Right kidney (tissue), 1 donor: ENCODE measurements around the gene BBIP1.
"Not testable (repeated sequence)": the region's sequence is repeated elsewhere in the genome, so short reads cannot be mapped to it uniquely, and the experiment has no call there.

Source experiments
- DNase-seq: peaks from one replicate; pipeline ENCODE4 v3.0.0-alpha.2; 2016

Gene BBIP1

DNA sequence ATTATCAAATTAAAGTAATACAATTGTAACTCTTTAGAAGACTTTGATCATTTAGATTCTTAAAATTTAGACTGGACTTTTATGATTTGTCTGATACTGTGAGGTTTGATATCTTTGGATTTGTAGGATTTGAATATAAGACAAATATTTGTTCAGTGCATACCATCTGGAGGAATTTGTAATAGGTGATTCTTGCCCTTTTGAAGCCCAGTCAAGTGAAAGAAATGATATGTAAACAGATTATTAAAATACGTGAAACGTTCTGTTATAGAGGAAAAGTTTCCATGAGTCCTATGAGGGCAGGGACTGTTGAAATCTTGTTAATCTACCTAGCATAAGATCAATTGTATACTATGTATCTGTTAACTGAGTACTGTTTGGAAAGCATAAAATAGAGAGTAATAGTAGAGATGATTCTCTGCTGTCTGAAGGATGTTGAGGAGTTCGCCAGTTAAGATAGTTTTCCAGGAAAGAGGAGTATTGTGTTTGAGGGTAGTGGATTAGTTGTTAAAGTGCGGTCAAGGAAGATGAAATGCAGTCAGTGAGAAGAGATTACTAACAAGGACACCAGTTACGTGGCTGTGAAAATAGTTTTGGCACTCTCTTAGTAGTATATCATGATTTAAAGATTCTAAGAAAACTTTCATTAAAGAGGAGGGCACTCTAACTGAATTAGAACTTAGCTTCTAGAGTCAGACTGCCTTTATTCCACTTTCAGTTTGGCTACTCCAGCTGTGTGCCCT is 32.9 kb downstream of the BBIP1 start:
- no peak for DNase-seq

DNA sequence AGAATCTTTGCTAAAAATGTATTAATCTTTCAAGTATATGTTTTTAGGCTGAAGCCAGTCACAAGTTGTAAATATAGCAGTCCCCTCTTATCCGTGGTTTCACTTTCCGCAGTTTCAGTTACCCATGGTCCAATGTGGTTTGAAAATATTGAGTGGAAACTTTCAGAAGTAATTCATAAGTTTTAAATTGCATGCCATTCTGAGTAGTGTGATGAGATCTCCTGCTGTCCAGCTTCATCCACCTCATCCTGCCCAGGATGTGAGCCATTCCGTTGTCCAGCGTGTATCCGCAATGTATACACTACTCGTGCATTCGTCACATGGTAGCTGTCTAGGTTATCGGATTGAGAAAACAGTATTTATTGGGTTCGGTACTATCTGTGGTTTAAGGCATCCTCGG is 35.1 kb downstream of the BBIP1 start:
- DNase-seq: no peak

DNA sequence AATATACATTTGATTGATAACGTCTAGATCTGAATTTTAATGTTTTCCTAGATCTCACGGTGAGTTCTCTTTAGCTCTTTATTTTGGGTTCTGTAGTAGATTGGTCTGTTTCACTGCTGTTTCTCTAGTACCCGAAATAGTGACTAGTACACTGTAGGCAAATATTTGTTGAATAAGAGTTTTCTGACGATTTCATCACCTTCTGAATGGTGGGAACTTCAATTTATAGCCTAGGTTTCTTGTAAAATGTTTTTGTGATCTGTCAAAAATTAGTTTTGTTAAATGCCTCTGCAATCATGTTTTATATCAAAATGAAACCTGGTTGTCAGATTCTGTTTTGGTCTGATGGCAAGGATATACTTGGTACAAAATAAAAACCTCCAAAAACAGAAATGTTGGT is 37.1 kb downstream of the BBIP1 start:
- no peak for DNase-seq

DNA sequence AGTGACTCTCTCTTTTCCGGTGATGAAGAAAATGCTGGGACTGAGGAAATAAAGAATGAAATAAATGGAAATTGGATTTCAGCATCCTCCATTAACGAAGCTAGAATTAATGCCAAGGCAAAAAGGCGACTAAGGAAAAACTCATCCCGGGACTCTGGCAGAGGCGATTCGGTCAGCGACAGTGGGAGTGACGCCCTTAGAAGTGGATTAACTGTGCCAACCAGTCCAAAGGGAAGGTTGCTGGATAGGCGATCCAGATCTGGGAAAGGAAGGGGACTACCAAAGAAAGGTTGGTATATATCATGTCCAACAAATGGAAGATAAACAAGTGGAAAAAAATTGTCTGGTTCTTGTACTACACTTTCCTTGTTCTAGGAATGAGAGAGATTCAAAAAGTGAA is 37.7 kb downstream of the BBIP1 start:
- DNase-seq: no peak

DNA sequence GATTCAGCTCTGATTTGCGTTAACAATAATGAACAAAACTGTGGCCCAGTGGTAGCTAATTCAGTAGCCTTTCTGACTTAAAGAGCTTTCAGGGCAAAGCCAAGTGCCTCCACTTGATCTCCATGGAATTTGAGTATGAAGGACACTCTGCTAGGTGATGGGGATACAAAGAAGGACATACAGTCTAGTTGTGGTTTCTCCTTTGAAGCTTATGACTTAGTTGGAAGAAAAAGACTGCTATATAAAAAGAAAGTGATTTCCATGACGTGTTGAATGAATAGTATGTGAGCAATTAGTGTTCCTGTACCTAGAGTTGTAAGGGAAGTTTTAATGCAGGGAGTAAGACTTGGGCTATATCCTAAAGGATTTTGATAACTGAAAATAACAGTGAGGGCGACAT is 39.0 kb downstream of the BBIP1 start:
- no peak for DNase-seq

DNA sequence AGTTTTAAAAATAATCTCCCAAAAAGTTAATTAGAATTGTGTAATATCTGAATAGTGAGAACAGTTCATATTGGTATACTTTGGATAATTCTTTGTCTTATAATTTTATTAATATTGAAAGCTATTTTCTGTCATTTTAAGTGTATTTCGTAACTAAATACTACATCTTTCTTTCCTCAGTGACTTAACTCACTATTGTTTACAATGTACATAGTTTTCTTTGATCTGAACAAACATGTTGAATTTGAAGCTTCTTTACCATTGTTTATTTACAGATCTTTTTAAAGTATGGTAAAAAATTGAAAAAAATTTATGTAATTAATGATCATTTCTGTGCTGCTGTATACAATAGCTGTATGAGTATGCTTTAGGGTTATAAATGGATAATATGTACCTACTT is 42.2 kb downstream of the BBIP1 start:
- DNase-seq: no peak

DNA sequence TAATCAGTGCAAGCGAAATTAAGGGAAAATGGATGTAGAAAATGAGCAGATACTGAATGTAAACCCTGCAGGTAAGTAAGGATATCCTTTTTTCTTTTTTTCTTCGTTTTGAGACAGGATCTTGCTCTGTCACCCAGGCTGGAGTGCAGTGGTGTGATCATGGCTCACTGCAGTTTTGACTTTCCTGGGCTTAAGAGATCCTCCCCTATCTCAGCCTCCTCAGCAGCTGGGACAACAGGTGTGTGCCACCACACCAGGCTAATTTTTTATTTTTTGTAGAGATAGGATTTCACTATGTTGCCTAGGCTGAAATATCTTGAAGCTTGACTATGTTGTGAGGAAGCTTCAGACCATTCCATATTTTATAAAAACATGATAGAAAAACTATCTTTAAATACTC is 43.0 kb downstream of the BBIP1 start:
- DNase-seq: no peak

DNA sequence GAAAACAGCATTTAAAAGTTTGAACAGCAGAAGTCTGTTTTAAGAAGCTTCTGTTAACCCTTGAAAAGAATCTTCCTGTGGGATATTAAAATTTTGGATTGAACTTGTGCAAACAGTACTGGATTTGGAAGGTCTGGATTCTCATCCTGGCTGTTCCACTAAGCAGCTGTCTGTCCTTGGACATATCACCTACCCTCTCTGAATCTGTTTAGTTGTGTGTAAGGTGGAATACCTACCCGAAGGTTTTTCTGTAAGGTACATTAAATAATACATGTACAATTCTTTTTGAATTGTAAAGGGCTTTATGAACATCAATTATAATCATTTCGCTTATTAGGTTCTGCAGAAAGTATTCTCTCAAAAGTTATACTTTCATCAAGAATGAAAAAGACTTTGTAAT is 45.0 kb downstream of the BBIP1 start:
- DNase-seq: no peak

DNA sequence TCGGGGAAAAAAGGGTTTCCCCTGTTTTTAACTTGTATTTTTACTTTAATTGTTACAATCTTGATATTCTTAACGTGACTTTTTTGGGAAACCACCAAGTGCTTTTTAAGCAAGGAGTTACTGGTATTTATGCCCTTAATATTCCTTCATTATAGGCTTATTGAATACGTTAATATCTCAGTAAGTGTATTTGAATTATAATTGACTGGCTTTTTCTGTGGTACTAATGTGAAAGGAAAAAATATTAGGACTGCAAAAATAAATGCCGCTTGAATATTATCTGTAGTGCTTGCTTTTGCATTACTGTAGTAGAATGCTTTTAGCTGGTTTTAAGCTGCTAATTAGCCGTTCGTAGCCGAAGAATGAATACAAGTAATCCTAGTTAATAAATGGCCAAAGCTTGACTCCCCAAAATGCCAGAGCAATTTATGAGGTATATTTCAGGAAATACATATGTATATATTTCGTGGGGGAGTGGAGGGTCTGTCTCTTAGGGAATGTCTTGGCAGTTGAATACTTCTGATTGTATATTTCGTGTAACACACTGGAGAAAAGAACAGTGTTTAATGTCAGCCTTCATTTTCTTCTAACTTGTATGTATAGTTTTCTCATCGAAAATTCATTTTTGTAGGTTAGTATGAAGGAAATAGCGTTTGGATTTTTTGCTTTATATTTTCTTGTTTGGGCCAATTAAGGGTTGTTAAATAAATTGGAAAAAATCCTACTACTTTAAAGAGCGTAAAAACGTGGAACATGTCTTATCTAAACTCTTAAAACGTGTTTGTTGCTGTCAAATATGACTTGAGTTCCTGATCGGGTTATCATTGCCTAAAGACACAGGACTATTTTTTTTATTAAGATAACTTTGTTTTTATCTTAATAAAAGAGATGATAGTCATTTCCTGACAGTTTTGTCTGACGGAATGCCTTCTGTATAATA is 45.7 kb downstream of the BBIP1 start:
- DNase-seq: peak; percentile 37

DNA sequence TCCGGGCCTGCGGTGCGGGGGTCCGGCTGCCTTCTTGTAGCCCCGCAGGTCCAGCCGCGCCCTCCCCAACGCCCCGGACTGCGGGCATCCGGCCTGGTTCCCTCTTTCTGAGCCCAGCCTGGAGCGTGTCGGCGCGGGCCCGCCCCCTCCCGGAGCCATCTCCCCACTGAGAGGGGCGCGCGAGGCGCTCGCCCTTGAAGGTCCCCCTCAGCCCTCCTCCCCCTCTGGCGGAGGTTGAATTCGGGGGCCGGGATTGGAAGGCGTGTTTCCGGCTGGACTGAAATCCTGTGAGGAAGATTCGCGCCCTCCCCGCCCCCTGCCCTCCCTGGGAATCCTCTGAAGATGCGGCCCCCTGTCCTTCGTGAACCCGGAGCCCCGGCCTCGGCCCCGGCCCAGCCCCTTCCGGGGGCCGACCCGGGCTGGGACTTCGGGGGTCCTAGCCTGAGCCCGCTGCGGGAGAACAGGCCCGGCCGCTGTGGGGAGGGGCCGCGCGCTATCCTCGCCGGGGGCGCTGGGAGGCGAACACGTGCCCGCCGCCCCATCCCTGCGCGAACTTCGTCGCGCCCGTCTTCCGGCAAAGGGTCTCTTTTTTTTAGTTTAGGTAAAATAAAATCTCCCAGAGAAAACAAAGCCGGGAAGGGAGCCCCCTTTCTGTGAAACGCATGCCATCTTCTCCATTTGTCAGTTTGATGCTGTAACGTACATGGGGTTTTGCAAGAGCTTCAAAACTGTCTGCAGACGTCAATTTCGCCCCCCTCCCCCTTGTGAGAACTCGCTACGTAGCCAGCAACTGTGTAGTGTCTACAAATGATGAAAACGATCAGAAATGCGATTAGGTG is 46.6 kb downstream of the BBIP1 start:
- DNase-seq: peak; percentile 91

DNA sequence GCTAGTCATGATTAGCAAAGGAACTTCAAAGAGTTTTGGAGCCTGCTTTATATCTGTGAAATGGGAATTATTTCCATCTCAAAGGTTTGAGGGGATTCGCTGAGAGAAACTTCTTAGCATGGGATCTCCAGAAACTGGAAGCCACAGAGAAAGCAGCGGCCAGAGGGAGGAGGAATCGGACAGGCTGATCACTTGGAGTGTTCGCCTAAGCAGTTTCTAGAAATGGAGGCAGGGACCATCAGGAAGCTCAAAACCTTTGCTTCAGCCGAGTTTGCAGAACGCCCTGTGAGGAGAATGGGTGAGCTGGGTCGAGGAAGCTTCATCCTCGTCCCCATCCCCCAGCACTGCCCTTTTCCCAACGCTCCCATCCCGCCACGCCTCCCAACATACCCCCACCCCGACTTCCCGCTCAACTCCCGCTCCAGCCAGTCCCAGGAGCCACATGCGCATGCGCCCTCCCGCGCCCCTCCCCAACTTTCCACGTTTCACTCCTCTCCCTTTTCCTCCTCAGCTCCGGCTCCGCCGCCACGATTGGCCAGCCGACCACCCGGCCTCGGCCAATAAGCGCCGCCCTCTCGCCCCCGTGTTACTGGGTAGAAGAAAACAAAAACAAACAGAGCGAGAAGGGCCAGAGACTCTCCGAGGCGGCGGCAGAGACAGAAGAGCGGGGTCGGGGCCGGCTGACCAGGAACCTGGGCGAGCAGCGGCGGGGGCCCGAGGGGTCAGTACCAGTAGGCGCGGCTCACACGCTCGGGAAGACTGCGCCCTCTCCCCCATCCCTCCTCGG is 47.5 kb downstream of the BBIP1 start, which contains the start of gene PDCD4:
TSS of gene PDCD4 (plus strand) at position 631 of the 787 bp plus-strand sequence. CDS start 4,100 bp downstream, outside the sequence.
- peak; percentile 91 for DNase-seq

DNA sequence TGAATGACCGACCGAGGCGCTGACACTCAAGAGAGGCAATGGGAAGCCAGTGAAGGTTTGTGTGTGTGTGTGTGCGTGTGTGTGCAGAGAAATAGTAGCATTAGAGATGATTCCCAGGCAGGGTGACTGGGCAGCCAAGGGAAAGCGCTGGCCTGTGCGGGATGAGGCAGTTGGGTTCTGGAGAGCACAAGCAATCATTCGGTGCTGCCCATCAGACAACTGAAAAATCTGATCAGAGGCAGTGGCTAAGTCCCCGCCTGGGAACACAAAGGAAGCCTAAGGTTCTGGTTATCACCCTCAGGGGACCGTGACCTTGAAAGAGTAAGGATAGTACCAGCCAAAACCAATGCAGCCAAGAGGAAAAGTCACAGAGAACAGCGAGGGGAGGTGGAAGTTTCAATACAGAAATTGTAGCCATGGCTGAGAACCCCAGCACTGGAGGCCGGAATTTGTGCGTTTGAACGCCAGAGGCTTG is 48.1 kb downstream of the BBIP1 start:
- DNase-seq: no peak

DNA sequence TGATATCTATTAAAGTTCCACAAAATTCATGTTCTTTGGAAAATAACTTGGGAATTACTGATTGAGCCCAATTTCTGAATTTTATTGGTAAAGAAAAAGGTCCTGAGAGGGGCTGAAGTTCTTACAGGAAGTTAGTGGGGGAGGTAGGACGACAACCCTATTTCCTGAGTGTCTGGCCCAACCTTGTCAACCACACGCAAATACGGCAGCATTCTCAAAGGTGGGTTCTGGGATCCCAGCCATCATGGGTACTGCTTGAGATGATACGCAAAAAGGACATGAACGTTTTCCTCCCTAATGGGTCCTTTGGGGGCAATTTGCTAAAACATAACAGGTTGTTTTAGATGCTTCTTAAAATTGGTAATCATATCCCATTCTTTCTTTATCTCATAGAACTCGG is 50.0 kb downstream of the BBIP1 start:
- DNase-seq: no peak

DNA sequence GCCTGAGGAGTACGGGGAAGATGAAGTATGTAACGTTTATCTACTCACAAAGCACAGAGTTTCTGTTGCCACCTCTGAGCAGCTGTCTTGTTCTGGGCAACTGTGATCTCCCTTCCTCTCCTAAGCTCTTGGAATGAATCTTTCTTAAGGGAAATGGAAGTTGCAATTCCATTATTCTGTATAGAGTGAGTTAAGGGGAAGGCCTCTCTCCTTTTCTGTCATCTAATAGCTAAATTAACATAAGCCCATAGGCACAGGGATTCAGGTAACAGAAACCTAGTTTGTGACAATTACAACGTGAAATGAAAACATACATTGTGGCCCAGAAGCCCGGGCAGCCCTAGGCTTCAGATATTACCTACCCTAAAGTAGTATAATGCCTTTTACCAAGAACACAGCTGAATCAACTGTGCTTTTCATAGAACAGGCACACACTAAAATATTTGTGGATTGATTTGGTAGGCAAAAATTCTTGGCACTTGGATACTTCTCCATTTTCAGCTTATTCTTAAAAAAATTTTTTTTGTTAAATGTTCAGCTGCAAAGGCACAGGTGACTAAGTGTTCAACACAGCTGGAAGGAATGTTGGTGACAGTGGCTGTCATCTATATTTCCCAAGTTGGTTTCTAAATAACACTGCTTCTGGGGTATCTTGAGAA is 51.0 kb downstream of the BBIP1 start:
- no peak for DNase-seq

DNA sequence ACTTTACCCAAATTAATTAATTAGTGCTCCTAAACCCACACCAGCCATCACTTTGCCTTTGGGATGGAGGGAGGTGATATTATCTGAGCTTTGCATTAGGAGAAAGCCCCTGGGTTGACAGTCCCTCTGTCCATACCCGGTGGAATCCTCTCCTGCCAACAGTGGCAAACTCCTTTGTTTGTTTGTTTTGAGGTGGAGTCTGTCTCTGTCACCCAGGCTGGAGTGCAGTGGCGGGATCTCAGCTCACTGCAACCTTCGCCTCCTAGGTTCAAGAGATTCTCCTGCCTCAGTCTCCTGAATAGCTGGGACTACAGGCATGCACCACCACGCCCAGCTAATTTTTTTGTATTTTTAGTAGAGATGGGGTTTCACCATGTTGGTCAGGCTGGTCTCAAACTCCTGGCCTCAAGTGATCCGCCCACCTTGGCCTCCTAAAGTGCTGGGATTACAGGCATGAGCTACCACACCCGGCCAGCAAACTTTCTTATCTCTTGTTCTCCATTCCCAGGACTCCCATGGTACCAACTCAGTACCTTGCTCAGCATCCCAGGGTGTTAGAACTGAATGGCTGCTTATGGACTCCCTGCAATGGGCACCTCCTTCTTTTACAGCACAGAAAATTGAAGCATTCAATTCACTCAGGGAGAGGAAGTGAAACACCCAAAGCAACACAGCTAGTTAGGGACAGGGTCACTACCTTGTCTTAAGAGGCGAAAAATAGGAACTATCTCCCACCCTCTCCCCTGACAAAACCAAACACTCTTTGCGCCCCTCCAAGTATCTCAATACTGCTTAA is 51.8 kb downstream of the BBIP1 start:
- DNase-seq: not testable (repeated sequence)

DNA sequence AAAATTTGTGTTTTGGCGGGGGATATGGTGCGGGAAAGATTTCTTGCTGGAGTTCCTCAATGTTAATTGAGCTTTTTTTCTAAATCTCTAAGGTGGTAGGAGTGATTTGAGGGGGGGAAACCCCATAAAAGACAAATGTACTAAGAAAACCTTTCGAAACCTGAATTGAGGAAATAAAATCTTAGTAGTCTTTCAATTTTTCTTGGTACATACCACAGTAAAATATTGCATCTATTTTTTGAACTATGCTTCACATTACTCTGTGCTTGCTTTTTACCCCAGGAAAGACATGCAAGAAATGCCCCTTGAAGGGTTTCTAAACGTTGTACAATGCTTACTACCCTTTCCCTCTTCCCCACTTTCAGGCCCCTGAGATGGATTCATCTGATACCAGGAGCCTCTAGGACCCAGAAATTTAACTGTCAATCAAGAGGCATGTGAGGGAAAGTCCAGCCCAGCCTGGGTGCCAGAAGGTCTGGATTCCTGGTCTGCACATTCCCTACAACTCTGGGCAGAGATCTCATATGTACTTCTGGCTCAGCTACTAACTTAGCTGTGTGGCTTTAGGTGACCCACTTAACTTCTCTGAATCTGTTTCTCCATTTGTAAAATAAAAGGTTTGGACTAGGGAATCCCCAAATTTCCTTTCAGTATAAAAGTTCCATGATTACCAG is 53.0 kb downstream of the BBIP1 start:
- no peak for DNase-seq

DNA sequence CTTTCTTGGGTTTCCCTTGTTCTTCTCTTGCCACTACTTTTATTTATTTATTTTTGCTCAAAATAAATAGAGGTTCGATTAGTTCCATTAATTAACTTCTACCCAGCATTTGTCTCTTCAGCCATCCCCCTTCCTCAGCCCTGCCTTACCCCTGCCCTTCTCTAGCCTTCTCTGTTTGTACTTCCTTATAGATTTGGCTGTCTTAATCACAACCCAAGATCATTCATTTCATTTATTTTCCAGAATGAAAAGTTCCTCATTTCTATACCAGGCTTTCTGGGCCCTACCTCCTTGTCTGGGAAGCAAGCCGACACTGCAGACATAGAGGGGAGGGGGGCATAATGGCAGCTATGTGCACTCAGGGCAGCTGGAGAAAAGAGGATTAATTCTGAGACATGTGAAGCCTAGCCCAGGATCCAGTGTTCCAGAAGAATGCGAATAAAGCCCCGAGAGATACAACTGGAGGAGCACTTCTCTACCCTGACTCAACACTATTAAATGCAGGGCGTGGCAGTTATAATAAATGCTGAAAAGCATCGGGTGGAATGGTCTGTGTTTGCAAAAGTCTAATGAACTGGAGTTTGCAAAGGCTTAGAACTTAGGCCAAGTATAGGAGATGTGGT is 53.7 kb downstream of the BBIP1 start:
- no peak for DNase-seq

DNA sequence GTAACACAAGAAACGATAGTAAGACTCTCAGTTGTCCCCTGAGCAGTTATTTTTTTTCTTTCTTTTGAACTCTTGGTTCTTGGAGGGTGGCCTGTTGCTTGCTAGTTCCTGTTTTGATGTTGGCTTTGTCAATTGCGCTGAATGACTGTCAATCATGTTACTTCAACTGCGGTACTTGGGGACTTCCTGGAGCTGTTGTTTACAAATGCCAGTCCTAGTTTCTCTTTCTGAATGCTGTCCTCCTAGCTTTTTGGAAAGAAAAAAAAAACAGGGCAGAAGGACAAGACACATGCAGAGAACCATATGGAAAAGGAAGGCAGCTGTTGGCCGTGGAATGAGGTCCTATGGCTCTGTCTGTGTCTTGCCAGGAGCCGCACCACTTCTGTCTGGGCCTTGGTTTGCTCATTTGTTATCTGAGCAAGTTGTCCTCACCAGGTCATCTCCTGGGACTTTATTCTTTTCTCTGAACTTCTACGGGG is 54.3 kb downstream of the BBIP1 start:
- no peak for DNase-seq

DNA sequence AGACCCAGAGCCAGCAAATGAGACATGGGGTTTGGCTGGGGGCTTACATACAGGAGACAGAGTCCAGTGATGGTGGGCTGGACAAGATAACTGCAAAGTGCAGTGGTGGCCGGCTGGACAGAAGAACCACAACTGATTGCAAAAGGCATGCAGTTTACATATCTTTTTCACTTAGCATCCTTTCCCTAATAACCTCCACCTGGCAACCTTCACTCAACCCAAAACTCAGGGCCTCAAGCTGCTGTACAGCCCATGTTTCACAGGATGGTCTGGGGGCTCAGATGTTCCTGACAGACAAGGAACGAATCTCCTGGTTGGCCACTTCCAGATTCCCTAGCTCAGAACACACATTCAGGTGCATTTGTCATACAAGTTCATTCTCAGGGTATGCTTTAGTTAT is 55.0 kb downstream of the BBIP1 start:
- DNase-seq: no peak
